Measurements from ENCODE around the gene TBPL2.

The TBPL2 gene

DNA sequence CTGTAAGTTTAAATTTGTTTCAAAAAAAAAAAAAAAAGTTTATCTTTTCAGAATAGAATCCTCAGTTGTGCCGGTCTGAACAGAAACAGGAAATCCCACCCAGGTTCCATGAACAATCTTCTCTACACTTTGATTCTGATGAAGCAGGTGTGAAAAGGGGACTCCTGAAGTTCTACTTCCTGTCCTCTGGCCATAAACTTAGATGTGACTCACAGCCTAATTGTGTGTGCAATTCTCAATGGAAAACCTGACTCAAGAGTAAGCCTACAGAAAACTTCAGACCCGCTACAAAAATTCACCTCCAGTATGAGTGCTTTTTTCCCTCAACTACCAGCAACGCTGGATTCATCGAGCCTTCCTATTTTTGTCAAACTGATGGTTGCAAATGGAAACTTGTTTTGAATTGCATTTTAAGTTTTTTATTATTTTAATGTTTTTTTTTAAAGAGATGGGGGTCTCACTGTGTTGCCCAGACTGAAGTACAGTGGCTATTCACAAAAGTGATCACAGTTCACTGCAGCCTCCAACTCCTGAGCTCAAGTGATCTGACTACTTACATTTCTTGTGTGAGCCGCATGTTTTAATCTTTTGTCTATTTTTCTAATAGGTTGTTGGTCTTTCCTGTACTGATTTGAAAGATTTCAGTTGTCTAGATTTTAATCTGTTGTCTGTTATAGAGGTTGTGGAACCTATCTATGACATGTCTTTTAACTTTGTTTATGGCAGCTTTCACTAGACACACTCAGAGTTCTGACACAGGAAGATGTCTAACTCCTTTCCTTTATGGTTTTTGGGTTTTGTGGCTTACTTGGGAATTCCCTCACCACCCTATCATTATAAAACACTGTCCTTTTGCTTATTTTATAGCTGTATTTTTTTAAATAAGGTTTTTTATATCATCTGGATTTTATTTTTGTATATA lies 66.4 kb downstream of the TBPL2 start:
- DNase-seq (ENCODE audit: low read depth, low spot score) = no peak
- H3K27ac ChIP-seq = no peak overlapping the region

DNA sequence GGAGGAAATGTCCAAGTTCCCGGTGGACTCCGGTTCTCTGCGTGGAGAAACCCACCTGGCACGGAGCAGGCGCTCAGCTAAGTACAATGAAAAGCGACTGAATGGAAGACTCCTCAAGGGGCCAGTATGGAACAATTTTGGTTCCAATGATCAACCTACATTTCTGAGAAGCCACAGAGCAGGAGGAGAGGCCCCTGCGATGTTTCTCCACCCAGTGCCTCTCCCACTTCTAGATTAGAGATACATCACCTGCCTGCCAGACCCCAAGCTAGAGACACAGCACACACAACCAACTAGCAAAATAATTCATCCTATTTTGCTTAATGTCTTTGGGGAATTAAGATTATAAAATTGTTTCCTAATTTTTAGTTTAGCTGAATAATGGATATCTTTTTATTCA lies 67.6 kb downstream of the TBPL2 start:
- DNase-seq (ENCODE audit: low read depth, low spot score) = no peak
- no peak overlapping the region for H3K27ac ChIP-seq

DNA sequence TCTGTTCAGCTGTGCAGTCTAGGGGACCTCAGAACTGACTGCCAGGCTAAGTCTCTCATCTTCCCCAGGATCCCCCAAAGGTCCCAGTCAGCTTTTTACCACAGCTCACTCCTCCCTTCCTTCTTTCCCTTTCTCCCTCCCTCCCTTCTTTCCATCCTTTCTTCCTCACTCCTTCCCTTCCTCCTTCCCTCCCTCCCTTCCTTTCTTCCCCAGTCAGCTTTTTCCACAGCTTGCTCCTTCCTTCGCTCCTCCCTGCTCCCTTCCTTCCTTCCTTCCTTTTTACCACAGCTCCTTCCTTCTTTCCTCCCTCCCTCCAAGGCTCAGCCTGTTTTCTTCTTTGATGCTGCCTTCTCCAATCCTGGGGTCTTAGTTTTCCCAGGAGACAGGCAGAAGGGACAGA lies 68.0 kb downstream of the TBPL2 start:
- no peak for DNase-seq (ENCODE audit: low read depth, low spot score)
- no peak overlapping the region for H3K27ac ChIP-seq

DNA sequence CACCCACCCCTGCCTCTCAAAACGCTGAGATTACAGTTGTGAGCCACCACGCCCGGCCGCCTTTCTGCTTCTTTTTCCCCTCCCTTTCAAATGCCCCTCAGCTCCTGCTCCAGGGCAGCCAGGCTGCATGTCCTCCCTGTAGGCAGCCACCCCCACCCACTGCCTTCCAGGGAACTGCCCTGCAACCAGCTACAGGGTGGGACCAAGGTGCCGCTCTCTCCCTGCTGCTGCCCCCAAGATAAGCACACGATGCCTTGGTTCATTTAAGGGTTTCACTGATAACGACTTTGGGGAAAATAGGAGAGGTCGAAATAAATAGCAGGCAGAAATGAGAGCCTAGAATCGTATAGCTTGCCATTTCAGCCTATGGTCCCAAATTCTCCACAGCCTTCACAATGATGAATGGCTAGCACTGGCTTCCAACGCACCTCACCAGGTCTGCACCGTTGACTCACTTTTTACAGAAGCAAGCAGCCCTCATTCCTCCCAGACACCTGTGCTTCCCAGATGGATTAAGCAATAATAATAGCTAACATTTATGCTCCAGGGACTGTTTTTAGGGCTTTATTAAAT lies 69.4 kb downstream of the TBPL2 start:
- no peak for DNase-seq (ENCODE audit: low read depth, low spot score)
- H3K27ac ChIP-seq = no peak overlapping the region

DNA sequence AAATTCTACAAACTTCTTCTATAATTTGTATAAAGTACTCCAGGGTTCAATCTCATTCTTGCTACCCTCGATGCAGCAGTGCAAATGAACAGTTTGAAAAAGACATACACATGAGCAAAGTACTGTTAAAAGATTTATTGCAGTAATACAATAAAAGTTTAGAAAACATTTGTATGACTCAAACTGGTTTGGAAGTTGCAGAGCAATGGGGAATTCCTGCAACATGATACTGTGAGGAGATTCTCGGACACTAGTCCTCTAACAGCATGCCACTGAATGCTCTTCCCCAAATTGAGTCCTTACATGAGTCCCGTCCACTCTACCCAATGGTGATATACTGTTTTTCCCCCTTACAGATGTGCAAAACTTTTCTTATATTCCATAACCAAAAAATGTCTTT lies 74.1 kb downstream of the TBPL2 start:
- no peak overlapping the region for H3K27ac ChIP-seq
- DNase-seq (ENCODE audit: low read depth, low spot score) = no peak
